Uterine smooth muscle cell (primary cell): ENCODE results near the gene UNC13D. TPM values are rescaled to one million over a fixed set of nuclear protein-coding genes. Genes with fewer than 3 reads are reported as not detected.

ENCODE experiments used
- total RNA-seq: library from RNA; depleted of rRNA; stranded (reverse); fragments of >200 nt; gene quantifications from 2 replicates; pipeline ENCODE4 v1.2.3, GENCODE V29; 2014

Gene UNC13D
- total RNA-seq: 1.00 and 1.2 TPM in 2 replicates

DNA sequence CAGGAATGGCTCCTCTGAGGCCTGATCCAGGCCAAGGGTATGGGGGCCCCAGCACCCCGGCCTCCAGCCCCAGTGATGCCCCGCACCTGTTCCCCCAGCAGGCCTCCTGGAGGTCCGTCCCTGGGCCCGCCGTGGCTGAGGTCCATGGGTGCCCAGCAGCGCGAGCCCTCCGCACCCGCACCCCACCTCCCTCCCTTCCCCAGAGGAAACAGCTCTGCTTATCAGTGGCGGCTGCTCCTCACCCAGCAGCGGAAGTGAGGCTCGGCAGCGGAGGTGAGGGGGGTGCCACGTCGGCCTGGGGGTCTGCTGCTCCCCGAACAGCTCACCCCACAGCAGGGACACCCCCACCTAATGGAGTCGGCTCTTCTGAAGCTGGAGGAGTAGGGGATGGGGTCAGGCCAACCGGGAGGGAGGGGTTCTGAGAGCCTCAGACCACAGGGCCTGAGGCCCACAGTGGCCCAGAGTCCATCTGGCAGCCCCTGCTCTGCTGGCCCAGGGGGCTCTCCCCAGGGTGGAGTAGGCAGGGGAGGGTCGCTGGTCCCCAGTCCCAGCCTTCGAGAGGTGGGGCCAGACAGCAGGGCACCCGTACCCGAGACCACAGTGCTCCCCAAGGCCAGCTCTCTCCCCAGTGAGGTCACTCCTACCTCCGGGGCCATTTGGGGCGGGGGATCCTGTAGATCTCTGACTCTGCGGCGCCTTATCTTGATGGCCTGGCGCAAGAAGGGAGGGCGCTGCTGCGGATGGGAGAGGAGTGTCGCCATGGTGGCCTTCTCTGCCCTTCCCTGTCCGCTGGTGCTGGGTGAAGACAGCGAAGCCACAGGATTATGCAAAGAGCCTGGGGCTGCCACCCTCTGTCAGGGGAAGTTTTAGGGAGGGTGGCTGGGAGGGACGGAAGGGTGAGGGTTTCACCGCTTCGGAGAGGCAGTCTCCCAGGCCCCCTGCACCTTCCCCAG lies at the start of gene UNC13D:
TSS of gene UNC13D (minus strand) at position 828 of the 953 bp plus-strand sequence. CDS start at position 761, 67 bp downstream.

DNA sequence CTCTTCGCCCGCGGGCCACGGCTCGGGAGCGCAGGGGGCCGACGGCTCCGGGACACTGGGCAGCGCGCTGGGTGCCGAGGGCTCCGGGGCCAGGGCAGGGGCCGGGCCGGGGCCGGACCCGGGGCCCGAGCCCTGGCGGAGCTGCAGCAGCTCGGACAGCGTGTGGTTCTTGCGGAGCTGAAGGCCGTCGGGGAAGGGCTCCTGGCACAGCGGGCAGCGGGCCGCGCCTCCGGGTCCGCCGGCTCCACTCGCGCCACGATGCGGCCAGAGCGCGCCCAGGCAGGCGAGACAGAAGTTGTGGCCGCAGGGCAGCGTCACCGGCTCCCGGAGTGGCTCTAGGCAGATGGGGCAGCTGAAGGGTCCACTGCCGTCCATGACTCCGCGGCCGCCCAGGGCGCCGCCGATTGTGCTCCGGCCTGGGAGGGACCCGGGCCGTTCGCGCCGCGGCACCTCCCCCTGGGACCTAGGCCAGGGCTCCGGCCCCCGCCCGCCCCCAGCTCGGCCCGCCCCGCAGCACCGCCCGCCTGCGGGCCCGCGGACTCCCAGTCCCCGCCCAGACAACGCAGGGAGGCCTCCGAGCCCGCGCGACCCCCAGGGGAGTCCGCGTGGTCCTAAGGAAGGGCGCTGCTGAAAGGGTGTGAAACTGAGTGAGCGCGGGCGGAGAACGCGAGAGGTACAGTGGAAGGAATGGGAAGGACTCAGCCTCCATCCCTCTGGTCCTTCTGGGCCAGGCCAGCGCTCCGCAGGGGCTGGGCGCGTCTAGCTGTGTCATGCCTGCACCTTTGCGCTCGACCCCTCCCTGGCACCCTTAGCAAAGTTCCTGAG lies 34.2 kb upstream of the UNC13D start, which contains the start of gene TRIM47:
TSS of gene TRIM47 (minus strand) at position 408 of the 825 bp plus-strand sequence. CDS start at position 375, 33 bp downstream.

DNA sequence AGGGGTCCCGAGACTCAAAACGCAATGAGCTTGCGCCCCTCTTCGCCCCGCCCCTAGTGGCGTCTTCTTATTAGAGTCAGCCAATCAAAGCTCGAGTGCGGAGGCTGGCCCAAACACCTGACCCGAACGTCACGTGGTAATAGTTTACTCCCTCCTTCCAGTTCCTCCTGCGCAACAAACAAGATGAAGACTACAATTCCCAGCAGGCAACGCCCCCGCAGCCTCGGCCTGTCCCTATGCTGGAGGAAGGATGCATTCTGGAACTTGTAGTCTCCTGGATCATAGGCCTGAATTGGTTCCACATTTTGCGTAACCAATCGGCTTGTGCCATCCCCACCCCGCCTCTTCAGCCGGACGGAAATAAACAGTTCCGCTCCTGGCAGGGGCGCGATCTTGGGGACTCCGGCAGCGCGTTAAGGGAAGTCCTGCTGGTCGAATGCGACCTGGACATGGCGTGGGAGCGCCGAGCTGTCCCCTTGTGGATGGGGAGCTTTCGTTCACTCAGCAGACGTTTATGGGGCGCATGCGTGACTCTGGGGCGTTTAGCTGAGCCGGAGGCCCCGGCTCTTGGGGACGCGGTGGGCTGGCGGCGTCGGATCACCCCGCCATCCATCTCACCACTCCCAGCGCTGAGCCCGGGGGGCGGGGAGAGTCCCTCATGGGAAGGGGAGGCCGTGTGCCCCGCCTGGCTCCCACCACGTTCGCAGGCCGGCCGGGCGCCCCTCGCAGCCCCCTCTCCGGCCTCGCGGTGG lies 11.3 kb upstream of the UNC13D start, which contains the start of gene WBP2:
TSS of gene WBP2 (minus strand) at position 26 of the 752 bp plus-strand sequence. CDS start 38 bp downstream, outside the sequence.

DNA sequence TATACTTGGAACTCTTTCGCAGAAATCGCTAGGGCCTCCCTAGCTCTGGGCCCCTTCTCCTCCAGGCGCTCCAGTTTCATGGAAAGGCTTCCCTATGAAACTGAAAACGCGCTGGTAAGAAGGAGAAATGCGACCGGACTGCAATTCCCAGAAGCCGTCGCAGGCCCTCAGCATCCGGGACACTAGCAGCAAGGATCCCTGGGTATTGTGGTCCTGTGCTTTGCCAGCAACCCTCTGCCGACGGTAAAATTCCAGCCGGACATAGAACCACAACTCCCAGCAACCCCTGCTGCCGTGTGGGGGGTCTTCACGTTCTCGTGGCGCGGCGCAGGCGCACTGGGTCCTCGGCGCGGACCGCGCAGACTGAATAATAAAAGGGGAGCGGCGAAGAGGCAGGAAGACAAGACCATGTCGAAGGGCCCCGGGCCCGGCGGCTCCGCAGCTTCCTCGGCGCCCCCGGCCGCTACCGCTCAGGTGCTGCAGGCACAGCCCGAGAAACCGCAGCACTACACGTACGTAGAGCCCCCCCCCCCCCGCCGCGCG lies 59.7 kb downstream of the UNC13D start, which contains the start of gene UNK:
TSS of gene UNK (plus strand) at position 334 of the 543 bp plus-strand sequence. CDS start at position 409, 75 bp downstream.

Other genes starting within 250 kb of the UNC13D start
- not detected in 2 replicates for gene SMIM5, start 211.0 kb downstream of the UNC13D start, total RNA-seq
- 19.1 and 23.4 TPM in 2 replicates for gene RECQL5, start 177.2 kb downstream of the UNC13D start, total RNA-seq
- gene SAP30BP, start 177.1 kb downstream of the UNC13D start, total RNA-seq: 56.0 and 84.6 TPM in 2 replicates
- gene ITGB4, start 122.9 kb downstream of the UNC13D start, total RNA-seq: under 0.01 and 0.62 TPM in 2 replicates
- gene GALK1, start 79.2 kb downstream of the UNC13D start, total RNA-seq: 39.5 and 41.5 TPM in 2 replicates
- gene UNK, start 59.6 kb downstream of the UNC13D start, total RNA-seq: 17.1 and 19.6 TPM in 2 replicates
- 20.4 and 26.5 TPM in 2 replicates for gene WBP2, start 10.9 kb upstream of the UNC13D start, total RNA-seq
- gene TRIM47, start 34.2 kb upstream of the UNC13D start, total RNA-seq: 3.2 and 4.5 TPM in 2 replicates
- gene TRIM65, start 52.5 kb upstream of the UNC13D start, total RNA-seq: 23.2 and 23.8 TPM in 2 replicates
- gene MRPL38, start 60.5 kb upstream of the UNC13D start, total RNA-seq: 31.6 and 33.8 TPM in 2 replicates
- gene FBF1, start 96.6 kb upstream of the UNC13D start, total RNA-seq: 15.2 and 19.8 TPM in 2 replicates
- 55.0 and 63.2 TPM in 2 replicates for gene ACOX1, start 134.8 kb upstream of the UNC13D start, total RNA-seq
- gene TEN1, start 134.8 kb upstream of the UNC13D start, total RNA-seq: 16.5 and 18.2 TPM in 2 replicates
- gene CDK3, start 156.5 kb upstream of the UNC13D start, total RNA-seq: 2.9 and 3.2 TPM in 2 replicates
- gene EVPL, start 182.9 kb upstream of the UNC13D start, total RNA-seq: 0.12 and 0.22 TPM in 2 replicates
- 43.7 and 46.9 TPM in 2 replicates for gene SRP68, start 228.1 kb upstream of the UNC13D start, total RNA-seq
- gene GALR2, start 230.4 kb upstream of the UNC13D start, total RNA-seq: not detected in 2 replicates
- 0.12 TPM in 1 of 2 replicates, not detected in the other for gene ZACN, start 234.8 kb upstream of the UNC13D start, total RNA-seq